Measurements from ENCODE around the gene SETD2. TPM values are rescaled to one million over a fixed set of nuclear protein-coding genes. Genes with fewer than 3 reads are reported as not detected.

SETD2 gene
- total and polyA plus RNA-seq, 2 of the 8 experiments (the other 6 are each of a cell fraction or from before 2014, with no cell fraction given): 15.7 to 46.3 TPM

DNA sequence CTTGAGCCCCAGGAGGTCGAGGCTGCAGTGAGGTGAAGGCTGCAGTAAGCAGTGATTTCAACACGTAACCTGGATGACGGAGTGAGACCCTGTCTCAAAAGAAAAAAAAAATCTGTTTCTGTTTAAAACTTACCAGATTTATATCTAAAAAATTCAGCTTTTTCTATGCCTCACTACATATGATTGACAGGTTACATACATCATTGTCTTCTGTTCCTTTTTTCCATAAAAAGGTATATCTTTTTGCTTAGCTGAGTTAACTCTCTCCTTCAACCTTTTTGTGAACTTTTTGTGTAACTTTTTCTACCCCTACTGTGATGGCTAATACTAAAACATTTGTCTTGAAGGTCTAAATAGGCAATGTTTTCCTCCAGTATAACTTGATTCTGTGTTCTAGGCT is 38.6 kb upstream of the SETD2 start (continued):
- TF ChIP-seq CTCF (IDR thresholded peaks at IDR 0.05; ENCODE audit: control extremely low read depth in 1 of 3, insufficient read depth in 1 of 3, low read depth in 1 of 3, low read length in 3 of 3): no peak
- no peak for TF ChIP-seq RXRA (IDR thresholded peaks at IDR 0.05; ENCODE audit: insufficient read depth, low read depth, low read length)
- no peak for TF ChIP-seq TAF7 (optimal IDR thresholded peaks at IDR 0.05; ENCODE audit: borderline replicate concordance, low read depth, low read length)
- no peak for TF ChIP-seq SIN3A (conservative IDR thresholded peaks at IDR 0.05 in 1 of 2, IDR thresholded peaks at IDR 0.05 in 1 of 2; ENCODE audit: low read depth in 1 of 2, low read length in 2 of 2)

Measured in H1 (cell line).